ENCODE data around the gene ROCK2. TPM values are rescaled to one million over a fixed set of nuclear protein-coding genes. Genes with fewer than 3 reads are reported as not detected.

ROCK2 gene
- total and polyA plus RNA-seq, 2 of the 13 experiments (the other 11 are each of a cell fraction or from before 2014, with no cell fraction given) = 38.1 to 119 TPM

- TF ChIP-seq MAFK (conservative IDR thresholded peaks at IDR 0.05 in 1 of 2, IDR thresholded peaks at IDR 0.05 in 1 of 2; ENCODE audit: low read length in 2 of 2) (no peak), AGO1 (IDR thresholded peaks at IDR 0.05; ENCODE audit: low read depth, low read length, poor library complexity, severe bottlenecking) (no peak), ZMYM3 (CRISPR knock-in tag; IDR thresholded peaks at IDR 0.05) (no peak; the same call in 1 of the 2 replicates), KDM6A (CRISPR knock-in tag; IDR thresholded peaks at IDR 0.05; ENCODE audit: low read depth) (0 out of 2 replicates have a peak, but pooled peaks have one; percentile 39), LCORL (IDR thresholded peaks at IDR 0.05) (no peak), LCORL (CRISPR knock-in tag; IDR thresholded peaks at IDR 0.05) (0 out of 2 replicates have a peak, but pooled peaks have one; percentile 35), IRF9 (CRISPR knock-in tag; IDR thresholded peaks at IDR 0.05; ENCODE audit: borderline replicate concordance) (no peak), DPF2 (CRISPR knock-in tag; IDR thresholded peaks at IDR 0.05; ENCODE audit: borderline replicate concordance, low read depth) (0 out of 2 replicates have a peak, but pooled peaks have one; percentile 16), NCOA2 (CRISPR knock-in tag; IDR thresholded peaks at IDR 0.05) (peak; percentile 50; the same call in 1 of the 2 replicates), HNF4G (IDR thresholded peaks at IDR 0.05; ENCODE audit: borderline replicate concordance, low read depth, low read length) (peak; percentile 92), HNF4G (CRISPR knock-in tag; IDR thresholded peaks at IDR 0.05; ENCODE audit: borderline replicate concordance, low read depth) (no peak), ZMYM2 (CRISPR knock-in tag; IDR thresholded peaks at IDR 0.05) (no peak), SIX1 (CRISPR knock-in tag; IDR thresholded peaks at IDR 0.05; ENCODE audit: borderline replicate concordance) (peak; percentile 45; the same call in 1 of the 2 replicates), ZNF644 (CRISPR knock-in tag; IDR thresholded peaks at IDR 0.05; ENCODE audit: low read depth) (peak; percentile 33; the same call in 1 of the 2 replicates), MXD4 (CRISPR knock-in tag; IDR thresholded peaks at IDR 0.05) (peak; percentile 41; the same call in 1 of the 2 replicates), ZMAT3 (CRISPR knock-in tag; conservative IDR thresholded peaks at IDR 0.05) (0 out of 2 replicates have a peak, but pooled peaks have one; percentile 12), GATAD2A (CRISPR knock-in tag; IDR thresholded peaks at IDR 0.05) (peak; percentile 64; the same call in 1 of the 2 replicates), NR2F1 (CRISPR knock-in tag; IDR thresholded peaks at IDR 0.05) (peak in 1 of 2 experiments; percentile 26; a peak in 1 of 4 replicates), ZKSCAN8 (CRISPR knock-in tag; IDR thresholded peaks at IDR 0.05; ENCODE audit: borderline replicate concordance) (0 out of 2 replicates have a peak, but pooled peaks have one; percentile 11), ZNF547 (CRISPR knock-in tag; IDR thresholded peaks at IDR 0.05) (peak; percentile 64; the same call in 1 of the 2 replicates), FOXA1 (IDR thresholded peaks at IDR 0.05) (no peak), FOXA1 (CRISPR knock-in tag; IDR thresholded peaks at IDR 0.05) (peak; percentile 37; the same call in 1 of the 2 replicates), SOX5 (CRISPR knock-in tag; IDR thresholded peaks at IDR 0.05; ENCODE audit: borderline replicate concordance) (peak; percentile 14; the same call in 1 of the 2 replicates), RFX5 (IDR thresholded peaks at IDR 0.05; ENCODE audit: low read depth, low read length) (no peak)
- TF ChIP-seq, protein P1, sequence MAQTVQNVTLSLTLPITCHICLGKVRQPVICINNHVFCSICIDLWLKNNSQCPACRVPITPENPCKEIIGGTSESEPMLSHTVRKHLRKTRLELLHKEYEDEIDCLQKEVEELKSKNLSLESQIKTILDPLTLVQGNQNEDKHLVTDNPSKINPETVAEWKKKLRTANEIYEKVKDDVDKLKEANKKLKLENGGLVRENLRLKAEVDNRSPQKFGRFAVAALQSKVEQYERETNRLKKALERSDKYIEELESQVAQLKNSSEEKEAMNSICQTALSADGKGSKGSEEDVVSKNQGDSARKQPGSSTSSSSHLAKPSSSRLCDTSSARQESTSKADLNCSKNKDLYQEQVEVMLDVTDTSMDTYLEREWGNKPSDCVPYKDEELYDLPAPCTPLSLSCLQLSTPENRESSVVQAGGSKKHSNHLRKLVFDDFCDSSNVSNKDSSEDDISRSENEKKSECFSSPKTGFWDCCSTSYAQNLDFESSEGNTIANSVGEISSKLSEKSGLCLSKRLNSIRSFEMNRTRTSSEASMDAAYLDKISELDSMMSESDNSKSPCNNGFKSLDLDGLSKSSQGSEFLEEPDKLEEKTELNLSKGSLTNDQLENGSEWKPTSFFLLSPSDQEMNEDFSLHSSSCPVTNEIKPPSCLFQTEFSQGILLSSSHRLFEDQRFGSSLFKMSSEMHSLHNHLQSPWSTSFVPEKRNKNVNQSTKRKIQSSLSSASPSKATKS (CRISPR knock-in tag; IDR thresholded peaks at IDR 0.05) = no peak
- TF ChIP-seq, protein P2, sequence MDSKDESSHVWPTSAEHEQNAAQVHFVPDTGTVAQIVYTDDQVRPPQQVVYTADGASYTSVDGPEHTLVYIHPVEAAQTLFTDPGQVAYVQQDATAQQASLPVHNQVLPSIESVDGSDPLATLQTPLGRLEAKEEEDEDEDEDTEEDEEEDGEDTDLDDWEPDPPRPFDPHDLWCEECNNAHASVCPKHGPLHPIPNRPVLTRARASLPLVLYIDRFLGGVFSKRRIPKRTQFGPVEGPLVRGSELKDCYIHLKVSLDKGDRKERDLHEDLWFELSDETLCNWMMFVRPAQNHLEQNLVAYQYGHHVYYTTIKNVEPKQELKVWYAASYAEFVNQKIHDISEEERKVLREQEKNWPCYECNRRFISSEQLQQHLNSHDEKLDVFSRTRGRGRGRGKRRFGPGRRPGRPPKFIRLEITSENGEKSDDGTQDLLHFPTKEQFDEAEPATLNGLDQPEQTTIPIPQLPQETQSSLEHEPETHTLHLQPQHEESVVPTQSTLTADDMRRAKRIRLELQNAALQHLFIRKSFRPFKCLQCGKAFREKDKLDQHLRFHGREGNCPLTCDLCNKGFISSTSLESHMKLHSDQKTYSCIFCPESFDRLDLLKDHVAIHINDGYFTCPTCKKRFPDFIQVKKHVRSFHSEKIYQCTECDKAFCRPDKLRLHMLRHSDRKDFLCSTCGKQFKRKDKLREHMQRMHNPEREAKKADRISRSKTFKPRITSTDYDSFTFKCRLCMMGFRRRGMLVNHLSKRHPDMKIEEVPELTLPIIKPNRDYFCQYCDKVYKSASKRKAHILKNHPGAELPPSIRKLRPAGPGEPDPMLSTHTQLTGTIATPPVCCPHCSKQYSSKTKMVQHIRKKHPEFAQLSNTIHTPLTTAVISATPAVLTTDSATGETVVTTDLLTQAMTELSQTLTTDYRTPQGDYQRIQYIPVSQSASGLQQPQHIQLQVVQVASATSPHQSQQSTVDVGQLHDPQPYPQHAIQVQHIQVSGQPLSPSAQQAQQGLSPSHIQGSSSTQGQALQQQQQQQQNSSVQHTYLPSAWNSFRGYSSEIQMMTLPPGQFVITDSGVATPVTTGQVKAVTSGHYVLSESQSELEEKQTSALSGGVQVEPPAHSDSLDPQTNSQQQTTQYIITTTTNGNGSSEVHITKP (CRISPR knock-in tag; IDR thresholded peaks at IDR 0.05; ENCODE audit: low read depth) = peak; percentile 59; the same call in 1 of the 2 replicates
Observed at GRCh38 chr2:11376071-11376470, 31.6 kb upstream of the ROCK2 start (continued).

All from HepG2 (cell line).